Measurements from ENCODE around the gene SIK3. TPM values are rescaled to one million over a fixed set of nuclear protein-coding genes. Genes with fewer than 3 reads are reported as not detected.

The SIK3 gene
- total RNA-seq, 1 donor from 2014 or later, result 32.9 TPM

DNA sequence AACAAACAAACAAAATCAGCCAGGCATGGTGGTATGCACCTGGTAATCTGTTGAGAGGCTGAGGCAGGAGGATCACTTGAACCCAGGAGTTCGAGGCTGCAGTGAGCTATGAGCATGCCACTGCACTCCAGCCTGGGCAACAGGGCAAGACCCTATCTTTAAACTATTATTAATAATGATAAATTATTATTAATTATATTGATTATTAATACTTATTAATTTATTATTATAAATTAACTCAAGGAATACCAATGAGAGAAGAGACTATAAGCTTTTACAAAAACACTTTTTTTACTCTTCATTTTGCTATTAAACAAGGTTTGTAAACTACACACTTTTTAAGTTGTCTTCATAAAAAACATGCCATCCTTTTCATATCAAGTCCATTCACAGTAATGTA lies 163.1 kb downstream of the SIK3 start:
- Histone ChIP-seq H3K9me3 (no peaks in the 10 kb centered on the region), H3K27ac (no peak overlapping the region), H3K36me3 (no peaks in the 10 kb centered on the region), H3K4me3 (no peak overlapping the region), H3K4me1 (peaks cover 26% of the 10 kb centered on the region), H3K27me3 (ENCODE audit: low read depth) (no peaks in the 10 kb centered on the region)
- DNase-seq (no peak), ATAC-seq (no peak)
- TF ChIP-seq, protein P1, sequence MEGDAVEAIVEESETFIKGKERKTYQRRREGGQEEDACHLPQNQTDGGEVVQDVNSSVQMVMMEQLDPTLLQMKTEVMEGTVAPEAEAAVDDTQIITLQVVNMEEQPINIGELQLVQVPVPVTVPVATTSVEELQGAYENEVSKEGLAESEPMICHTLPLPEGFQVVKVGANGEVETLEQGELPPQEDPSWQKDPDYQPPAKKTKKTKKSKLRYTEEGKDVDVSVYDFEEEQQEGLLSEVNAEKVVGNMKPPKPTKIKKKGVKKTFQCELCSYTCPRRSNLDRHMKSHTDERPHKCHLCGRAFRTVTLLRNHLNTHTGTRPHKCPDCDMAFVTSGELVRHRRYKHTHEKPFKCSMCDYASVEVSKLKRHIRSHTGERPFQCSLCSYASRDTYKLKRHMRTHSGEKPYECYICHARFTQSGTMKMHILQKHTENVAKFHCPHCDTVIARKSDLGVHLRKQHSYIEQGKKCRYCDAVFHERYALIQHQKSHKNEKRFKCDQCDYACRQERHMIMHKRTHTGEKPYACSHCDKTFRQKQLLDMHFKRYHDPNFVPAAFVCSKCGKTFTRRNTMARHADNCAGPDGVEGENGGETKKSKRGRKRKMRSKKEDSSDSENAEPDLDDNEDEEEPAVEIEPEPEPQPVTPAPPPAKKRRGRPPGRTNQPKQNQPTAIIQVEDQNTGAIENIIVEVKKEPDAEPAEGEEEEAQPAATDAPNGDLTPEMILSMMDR (IDR thresholded peaks at IDR 0.05), result no peak
- intact Hi-C loops (cut with DNase I), result no loop called here

DNA sequence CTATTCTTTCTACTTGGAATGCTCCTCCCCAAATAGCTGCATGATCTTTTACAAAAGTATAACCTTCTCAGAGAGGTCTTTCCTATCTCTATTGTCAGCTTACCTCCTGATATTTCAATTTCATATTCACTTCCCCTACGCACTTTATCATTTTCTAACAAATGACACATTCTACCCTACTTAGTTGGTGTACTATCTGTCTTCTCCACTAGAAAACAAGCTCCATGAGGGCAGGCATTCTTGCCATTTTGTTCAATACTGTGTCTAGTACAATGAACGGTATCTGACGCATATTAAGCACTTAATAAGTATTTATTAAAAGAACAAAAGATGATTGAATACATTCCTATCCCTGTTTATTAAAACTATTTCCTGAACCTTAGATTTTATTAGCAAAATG lies 164.3 kb downstream of the SIK3 start:
- intact Hi-C loops (cut with DNase I), result no loop called here
- no peak for DNase-seq
- no peaks in the 10 kb centered on the region for H3K9me3 ChIP-seq
- H3K27me3 ChIP-seq (ENCODE audit: low read depth), result no peaks in the 10 kb centered on the region
- H3K4me3 ChIP-seq, result no peak overlapping the region
- peaks cover 38% of the 10 kb centered on the region for H3K4me1 ChIP-seq
- ATAC-seq, result no peak
- H3K27ac ChIP-seq, result no peak overlapping the region
- H3K36me3 ChIP-seq, result no peaks in the 10 kb centered on the region
- TF ChIP-seq, protein P1 (IDR thresholded peaks at IDR 0.05), result no peak

DNA sequence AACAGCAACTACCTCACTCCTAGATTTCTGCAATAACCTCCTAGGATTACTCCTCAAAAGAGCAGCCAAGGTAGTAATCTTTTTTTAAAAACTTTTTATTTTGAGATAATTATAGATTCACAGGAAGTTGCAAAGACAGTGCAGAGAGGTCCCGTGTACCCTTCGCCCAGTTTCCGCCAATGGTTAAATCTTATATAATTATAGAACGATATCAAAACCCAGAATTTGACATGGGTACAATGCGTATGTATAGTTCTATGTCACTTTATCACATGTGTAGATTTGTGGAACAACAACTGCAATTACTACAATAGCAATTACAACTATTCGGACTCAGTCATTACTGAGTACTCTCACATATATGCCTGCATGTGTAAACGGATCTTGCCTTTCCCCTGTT lies 166.0 kb downstream of the SIK3 start:
- Histone ChIP-seq H3K27me3 (ENCODE audit: low read depth) (no peaks in the 10 kb centered on the region), H3K27ac (no peak overlapping the region), H3K36me3 (peaks cover 1% of the 10 kb centered on the region), H3K9me3 (no peaks in the 10 kb centered on the region), H3K4me1 (peaks cover 48% of the 10 kb centered on the region), H3K4me3 (no peak overlapping the region)
- ATAC-seq (no peak), DNase-seq (no peak)
- TF ChIP-seq, protein P1 (IDR thresholded peaks at IDR 0.05), result no peak
- intact Hi-C loops (cut with DNase I), result no loop called here

DNA sequence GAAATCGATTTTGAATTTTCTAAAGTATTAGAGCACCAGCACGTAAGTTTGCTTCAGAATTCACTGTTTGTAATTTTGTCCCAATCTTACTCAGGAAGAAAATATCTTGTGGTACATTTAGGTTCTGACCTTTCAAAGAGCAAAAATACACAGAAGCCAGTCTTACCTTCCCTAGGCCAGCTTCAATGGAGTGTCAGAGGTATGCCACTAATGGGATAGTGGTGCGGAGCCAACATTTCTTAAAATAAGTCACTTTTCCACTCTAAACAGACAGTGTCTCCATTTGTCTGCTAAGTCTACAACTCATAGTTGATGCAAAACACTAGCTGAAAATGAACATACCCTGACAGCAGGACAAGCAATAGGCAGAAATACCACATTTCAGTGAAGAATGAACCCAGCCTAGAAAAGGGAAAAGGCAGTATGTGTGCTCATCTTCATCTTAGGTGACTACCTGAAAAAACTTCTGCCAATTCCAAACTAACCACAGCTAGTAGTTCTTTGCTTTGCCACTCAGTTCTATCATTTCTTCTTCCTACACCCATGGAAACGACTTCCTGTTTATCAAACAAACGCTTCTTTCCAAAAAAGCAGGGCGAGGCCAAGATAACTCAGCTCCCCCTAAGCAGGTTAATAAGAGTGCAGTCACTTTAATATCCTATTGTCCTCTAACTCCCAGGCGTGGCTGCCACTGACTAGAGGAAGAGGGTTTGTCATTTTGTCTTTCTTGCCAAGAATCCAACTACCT lies 166.8 kb downstream of the SIK3 start:
- Histone ChIP-seq H3K36me3 (peaks cover 9% of the 10 kb centered on the region), H3K4me1 (peaks cover 48% of the 10 kb centered on the region), H3K27ac (peak overlapping the region; percentile 21), H3K9me3 (no peaks in the 10 kb centered on the region), H3K27me3 (ENCODE audit: low read depth) (no peaks in the 10 kb centered on the region), H3K4me3 (no peak overlapping the region)
- ATAC-seq (peak; percentile 69 to 74), DNase-seq (no peak)
- TF ChIP-seq, protein P1 (IDR thresholded peaks at IDR 0.05), result no peak
- intact Hi-C loops (cut with DNase I), result no loop called here

- H3K4me1 ChIP-seq, result peaks cover 48% of the 10 kb centered on the region
- DNase-seq (no peak), ATAC-seq (peak in 1 of 2 donors; percentile 15)
- peak overlapping the region; percentile 30 for H3K4me3 ChIP-seq
- H3K27me3 ChIP-seq (ENCODE audit: low read depth), result no peaks in the 10 kb centered on the region
- peaks cover 17% of the 10 kb centered on the region for H3K36me3 ChIP-seq
- peak overlapping the region; percentile 21 for H3K27ac ChIP-seq
- TF ChIP-seq, protein P1 (IDR thresholded peaks at IDR 0.05), result no peak
- no peaks in the 10 kb centered on the region for H3K9me3 ChIP-seq
- intact Hi-C loops (cut with DNase I), result no loop called here
These were observed 167.6 kb downstream of the SIK3 start for GRCh38 chr11:116930586-116930985.

Measured in lower lobe of right lung (tissue), 2 donors.